Stimulated activated CD4-positive, alpha-beta T cell treated with anti-CD3 and anti-CD28 coated beads, TNF-alpha, amount 100 ng/mL, for 4 hours (primary cell): Measurements from ENCODE around the gene REL.

ENCODE experiments used
- DNase-seq, 3 experiments: peaks; one replicate each; pipeline ENCODE4 v3.0.0-alpha.2; 2020; ENCODE audit warnings: low read depth in 3 of 3

REL gene

DNA sequence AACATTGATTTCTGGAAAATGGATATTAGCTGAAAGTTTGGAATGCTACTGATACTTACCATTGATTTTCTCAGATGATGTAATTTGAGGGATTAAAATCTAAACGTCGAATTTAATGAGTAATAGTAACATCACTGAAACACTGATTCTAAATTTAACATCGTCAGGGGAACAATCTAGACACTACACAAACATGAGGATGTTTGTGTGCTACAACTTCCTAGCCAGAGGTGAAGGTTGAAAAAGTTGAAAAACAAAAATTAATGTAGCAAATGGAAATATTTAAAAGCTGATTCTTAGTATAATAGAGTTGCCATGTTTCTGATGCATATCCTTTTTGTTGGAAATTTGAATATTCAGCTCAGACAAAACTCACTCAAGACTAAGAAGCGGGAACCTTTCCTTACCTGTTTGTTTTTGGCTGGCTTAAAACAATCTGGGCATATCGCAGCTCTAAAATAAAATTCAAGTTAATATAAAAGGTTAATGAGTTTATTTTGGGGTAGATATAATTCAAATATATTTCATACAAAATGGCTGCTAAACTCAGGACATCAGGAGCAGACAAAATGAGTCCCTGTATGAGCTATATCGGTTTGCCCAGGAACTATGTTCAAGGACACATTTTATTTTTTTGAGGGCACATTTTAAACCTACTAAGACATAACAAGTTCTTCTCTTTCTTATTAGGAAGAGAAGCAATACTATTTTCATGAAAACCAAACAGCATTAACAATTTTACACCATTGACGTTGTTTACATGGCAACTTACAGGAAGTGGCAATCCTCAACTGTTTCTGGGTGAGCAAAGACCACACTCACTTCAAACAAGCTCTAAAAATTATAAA, 83.5 kb downstream of the REL start:
- no peak for DNase-seq

DNA sequence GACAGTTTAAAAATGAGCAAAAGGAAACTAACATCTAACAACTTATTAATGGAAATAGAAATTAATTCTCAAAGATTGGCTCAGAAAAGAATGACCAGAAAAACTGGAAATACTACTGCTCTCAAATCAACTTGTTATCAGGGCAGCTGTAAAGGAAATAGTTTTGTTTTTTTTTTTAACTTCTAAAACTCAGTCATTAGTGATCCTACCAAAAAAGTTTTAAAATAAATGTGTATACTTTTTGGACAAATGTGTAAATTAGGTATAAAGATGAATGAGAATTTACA, 84.1 kb downstream of the REL start:
- no peak for DNase-seq

DNA sequence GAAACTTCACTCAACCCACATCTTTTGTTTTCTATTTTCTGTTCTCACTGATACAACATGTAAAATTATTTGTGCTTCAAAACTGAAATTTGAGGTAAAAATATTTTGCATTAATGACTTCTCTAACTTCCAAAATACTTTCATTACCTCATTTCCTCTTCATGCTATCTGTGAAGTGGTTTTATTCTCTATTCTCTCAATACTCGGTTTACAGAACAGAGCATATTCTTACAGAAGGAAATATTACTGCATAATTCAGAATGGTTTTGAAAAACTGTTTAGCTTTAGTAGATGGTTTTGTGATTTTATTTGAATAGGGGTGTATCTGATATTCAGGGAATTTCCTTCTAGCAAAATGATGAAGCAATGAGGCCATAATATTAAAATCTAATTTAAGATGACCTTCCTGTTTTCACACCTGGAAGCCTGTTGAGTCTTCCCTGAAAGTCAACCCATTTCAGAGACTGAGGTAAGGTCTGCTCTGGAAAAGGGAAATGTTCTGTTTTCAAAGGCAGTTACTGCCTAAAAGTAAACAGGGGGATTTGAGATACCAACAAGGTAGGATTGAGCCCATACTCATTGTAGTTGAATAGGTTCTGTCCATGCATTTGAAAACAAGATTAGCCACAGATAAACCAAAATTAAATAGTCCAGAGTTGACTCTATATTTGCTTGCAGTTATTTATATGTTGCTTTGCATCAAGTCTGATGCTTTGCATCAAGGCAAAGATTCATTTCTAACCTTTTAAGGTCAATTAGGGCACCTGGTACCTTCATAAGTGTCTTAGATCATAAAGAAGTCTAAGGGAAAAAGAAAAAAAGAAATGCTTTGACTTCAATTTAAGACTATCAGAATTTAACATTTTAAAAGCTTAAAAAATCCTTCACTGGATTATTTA, 85.4 kb downstream of the REL start:
- no peak for DNase-seq

- DNase-seq = no peak
Measured at GRCh38 chr2:60972889-60973656, 91.7 kb downstream of the REL start.

DNA sequence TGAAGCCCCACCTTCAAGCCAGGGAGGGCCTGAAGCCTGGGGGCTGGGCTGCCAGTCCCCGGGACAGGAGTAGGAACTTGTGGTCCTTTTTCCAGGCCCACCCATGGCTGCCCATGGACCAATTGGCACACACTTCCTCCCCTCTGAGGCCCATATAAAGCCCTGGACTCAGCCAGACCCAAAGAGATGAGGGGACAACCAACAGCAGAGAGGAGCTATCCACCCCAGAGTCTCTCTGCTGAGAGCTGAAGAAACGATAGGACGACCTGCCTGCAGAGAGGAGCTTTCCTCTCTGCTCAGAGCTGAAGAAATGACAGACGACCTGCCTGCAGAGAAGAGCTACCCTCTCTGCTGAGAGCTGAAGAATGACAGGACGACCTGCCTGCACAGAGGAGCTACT, 92.3 kb downstream of the REL start:
- no peak for DNase-seq

- DNase-seq = no peak
Measured at GRCh38 chr2:60974652-60975051, 93.3 kb downstream of the REL start.
